ENCODE measurements around the gene INPP5A.

Gene INPP5A

DNA sequence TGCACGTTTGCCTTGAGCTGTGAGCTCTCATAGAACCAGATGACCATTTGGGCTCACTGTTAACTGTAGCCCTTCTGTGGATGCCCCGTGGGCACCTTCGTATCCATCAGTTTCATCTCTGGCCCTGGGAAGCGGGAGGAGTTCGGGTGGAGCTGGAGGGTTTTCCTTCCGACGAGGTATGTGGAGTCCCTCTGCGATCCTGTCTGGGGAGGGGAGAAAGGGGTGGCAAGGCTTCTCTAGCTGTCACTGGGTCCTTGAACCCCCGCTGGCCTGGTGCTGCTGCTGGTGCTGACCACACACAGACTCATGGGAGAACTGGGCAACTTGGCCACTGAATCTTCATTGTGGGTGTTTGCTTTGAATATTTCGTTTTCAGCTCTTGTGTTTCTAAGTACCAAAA is 32.7 kb downstream of the INPP5A start:
- TF ChIP-seq, protein P1, sequence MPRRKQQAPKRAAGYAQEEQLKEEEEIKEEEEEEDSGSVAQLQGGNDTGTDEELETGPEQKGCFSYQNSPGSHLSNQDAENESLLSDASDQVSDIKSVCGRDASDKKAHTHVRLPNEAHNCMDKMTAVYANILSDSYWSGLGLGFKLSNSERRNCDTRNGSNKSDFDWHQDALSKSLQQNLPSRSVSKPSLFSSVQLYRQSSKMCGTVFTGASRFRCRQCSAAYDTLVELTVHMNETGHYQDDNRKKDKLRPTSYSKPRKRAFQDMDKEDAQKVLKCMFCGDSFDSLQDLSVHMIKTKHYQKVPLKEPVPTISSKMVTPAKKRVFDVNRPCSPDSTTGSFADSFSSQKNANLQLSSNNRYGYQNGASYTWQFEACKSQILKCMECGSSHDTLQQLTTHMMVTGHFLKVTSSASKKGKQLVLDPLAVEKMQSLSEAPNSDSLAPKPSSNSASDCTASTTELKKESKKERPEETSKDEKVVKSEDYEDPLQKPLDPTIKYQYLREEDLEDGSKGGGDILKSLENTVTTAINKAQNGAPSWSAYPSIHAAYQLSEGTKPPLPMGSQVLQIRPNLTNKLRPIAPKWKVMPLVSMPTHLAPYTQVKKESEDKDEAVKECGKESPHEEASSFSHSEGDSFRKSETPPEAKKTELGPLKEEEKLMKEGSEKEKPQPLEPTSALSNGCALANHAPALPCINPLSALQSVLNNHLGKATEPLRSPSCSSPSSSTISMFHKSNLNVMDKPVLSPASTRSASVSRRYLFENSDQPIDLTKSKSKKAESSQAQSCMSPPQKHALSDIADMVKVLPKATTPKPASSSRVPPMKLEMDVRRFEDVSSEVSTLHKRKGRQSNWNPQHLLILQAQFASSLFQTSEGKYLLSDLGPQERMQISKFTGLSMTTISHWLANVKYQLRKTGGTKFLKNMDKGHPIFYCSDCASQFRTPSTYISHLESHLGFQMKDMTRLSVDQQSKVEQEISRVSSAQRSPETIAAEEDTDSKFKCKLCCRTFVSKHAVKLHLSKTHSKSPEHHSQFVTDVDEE (CRISPR knock-in tag; IDR thresholded peaks at IDR 0.05): no peak
- TF ChIP-seq OSR1 (CRISPR knock-in tag; IDR thresholded peaks at IDR 0.05) (no peak), ZNF565 (CRISPR knock-in tag; conservative IDR thresholded peaks at IDR 0.05; ENCODE audit: low read depth) (no peak), BACH2 (CRISPR knock-in tag; IDR thresholded peaks at IDR 0.05; ENCODE audit: borderline replicate concordance) (no peak), SNAI2 (CRISPR knock-in tag; IDR thresholded peaks at IDR 0.05) (no peak), ISL1 (CRISPR knock-in tag; IDR thresholded peaks at IDR 0.05) (no peak)
- ATAC-seq: no peak

DNA sequence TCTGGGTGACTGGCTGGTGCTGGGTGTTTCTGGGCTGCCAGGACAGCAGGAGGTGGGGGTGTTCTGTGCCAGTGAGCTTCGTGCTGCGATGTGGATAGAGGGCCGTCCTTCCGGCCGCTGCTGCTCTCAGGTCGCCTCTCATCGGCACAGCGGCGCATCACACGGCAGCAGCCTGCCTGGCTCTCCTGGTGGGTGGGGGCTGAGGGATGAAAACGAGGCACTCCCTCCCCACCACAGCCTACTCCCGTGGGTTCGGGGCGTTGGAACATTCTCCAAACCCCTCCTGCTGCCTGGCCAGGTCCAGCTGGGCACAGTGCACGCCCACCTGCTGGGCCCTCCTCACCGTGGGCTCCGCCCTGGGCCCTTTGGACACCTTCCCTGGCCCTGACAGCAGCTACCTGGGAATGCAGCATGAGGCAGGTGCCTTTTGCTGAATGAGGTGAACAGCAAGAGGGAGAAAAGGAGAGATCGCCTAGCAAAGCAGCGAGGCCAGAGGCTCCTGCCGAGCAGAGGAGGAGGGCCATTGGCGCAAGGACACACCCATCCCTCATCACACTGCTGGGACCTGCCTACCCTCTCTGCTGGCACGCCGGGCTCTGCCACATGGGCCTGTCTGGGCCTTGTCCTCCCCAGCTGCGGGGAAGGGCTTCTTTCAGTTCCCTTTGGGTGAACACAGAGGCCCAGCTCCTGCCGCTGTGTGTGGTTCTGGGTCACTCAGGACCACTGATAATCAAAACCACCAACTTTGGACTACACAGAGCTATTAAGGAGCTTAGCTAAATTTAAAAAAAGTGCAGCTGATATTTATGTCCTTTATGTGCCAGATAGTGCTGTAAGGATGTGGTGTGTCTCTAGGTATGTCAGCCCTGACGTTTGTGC is 33.4 kb downstream of the INPP5A start:
- peak; percentile 5; the same call in 1 of the 3 replicates for ATAC-seq
- TF ChIP-seq, protein P2, sequence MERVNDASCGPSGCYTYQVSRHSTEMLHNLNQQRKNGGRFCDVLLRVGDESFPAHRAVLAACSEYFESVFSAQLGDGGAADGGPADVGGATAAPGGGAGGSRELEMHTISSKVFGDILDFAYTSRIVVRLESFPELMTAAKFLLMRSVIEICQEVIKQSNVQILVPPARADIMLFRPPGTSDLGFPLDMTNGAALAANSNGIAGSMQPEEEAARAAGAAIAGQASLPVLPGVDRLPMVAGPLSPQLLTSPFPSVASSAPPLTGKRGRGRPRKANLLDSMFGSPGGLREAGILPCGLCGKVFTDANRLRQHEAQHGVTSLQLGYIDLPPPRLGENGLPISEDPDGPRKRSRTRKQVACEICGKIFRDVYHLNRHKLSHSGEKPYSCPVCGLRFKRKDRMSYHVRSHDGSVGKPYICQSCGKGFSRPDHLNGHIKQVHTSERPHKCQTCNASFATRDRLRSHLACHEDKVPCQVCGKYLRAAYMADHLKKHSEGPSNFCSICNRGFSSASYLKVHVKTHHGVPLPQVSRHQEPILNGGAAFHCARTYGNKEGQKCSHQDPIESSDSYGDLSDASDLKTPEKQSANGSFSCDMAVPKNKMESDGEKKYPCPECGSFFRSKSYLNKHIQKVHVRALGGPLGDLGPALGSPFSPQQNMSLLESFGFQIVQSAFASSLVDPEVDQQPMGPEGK (CRISPR knock-in tag; IDR thresholded peaks at IDR 0.05; ENCODE audit: borderline replicate concordance): no peak
- no peak for TF ChIP-seq SNAI2 (CRISPR knock-in tag; IDR thresholded peaks at IDR 0.05)
- TF ChIP-seq, protein P3, sequence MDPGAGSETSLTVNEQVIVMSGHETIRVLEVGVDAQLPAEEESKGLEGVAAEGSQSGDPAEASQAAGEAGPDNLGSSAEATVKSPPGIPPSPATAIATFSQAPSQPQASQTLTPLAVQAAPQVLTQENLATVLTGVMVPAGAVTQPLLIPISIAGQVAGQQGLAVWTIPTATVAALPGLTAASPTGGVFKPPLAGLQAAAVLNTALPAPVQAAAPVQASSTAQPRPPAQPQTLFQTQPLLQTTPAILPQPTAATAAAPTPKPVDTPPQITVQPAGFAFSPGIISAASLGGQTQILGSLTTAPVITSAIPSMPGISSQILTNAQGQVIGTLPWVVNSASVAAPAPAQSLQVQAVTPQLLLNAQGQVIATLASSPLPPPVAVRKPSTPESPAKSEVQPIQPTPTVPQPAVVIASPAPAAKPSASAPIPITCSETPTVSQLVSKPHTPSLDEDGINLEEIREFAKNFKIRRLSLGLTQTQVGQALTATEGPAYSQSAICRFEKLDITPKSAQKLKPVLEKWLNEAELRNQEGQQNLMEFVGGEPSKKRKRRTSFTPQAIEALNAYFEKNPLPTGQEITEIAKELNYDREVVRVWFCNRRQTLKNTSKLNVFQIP (CRISPR knock-in tag; IDR thresholded peaks at IDR 0.05; ENCODE audit: borderline replicate concordance, low read depth): no peak
- TF ChIP-seq ZNF70 (CRISPR knock-in tag; IDR thresholded peaks at IDR 0.05): no peak
- no peak for TF ChIP-seq ZNF8 (CRISPR knock-in tag; IDR thresholded peaks at IDR 0.05)
- TF ChIP-seq ZNF565 (CRISPR knock-in tag; conservative IDR thresholded peaks at IDR 0.05; ENCODE audit: low read depth): no peak
- TF ChIP-seq ZFP30 (CRISPR knock-in tag; IDR thresholded peaks at IDR 0.05): no peak
- TF ChIP-seq PPARA (CRISPR knock-in tag; IDR thresholded peaks at IDR 0.05; ENCODE audit: borderline replicate concordance): no peak

DNA sequence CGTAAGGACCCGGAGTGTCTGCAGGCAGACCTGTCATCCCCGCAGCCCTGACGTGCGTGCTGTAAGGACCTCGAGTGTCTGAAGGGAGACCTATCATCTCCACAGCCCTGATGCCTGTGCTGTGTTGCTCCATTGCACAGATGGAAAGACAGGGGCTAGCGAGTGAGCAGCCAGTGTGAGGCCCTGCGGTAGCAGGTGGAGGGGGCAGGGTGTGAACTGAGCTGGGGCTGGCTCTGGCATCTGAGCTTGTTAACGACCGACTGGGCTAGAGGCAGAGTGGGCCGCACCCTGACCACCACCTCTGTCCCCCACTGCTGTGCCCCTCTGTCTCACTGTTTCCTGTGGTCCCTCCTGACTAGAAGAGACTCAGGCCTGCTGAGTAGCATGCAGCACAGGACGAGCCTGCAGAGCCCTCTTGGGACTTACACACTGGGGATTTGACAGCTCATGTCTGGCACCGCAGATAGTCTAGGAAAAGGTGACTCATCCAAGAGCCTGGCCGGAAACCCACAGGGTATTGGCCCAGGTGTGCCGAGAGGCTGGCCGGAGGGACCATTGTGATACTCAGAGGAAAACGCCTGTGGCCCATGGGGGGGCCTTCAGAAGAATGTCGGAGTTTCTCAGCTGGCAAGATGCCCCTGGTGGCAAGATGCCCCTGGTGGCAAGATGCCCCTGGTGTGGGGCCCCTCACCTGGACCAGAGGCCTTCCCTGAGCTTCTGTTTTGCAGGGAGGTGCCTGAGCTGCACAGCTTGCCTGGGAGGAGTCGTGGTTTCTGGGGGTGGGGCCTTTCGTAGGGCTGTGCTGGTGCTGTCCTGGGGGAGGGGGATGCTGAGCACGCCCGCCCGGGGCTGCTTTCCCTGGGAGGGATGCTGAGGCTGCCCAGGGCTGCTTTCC is 34.3 kb downstream of the INPP5A start:
- TF ChIP-seq ZFP30 (CRISPR knock-in tag; IDR thresholded peaks at IDR 0.05): no peak
- TF ChIP-seq BACH2 (CRISPR knock-in tag; IDR thresholded peaks at IDR 0.05; ENCODE audit: borderline replicate concordance): no peak
- TF ChIP-seq, protein P1 (CRISPR knock-in tag; IDR thresholded peaks at IDR 0.05): no peak
- no peak for TF ChIP-seq ESRRG (CRISPR knock-in tag; IDR thresholded peaks at IDR 0.05)
- TF ChIP-seq ARNTL (CRISPR knock-in tag; IDR thresholded peaks at IDR 0.05; ENCODE audit: borderline replicate concordance, low read depth): no peak
- TF ChIP-seq, protein P2 (CRISPR knock-in tag; IDR thresholded peaks at IDR 0.05; ENCODE audit: borderline replicate concordance): no peak
- TF ChIP-seq, protein P4, sequence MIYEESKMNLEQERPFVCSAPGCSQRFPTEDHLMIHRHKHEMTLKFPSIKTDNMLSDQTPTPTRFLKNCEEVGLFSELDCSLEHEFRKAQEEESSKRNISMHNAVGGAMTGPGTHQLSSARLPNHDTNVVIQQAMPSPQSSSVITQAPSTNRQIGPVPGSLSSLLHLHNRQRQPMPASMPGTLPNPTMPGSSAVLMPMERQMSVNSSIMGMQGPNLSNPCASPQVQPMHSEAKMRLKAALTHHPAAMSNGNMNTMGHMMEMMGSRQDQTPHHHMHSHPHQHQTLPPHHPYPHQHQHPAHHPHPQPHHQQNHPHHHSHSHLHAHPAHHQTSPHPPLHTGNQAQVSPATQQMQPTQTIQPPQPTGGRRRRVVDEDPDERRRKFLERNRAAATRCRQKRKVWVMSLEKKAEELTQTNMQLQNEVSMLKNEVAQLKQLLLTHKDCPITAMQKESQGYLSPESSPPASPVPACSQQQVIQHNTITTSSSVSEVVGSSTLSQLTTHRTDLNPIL (CRISPR knock-in tag; IDR thresholded peaks at IDR 0.05; ENCODE audit: low read depth): no peak
- no peak for TF ChIP-seq ISL1 (CRISPR knock-in tag; IDR thresholded peaks at IDR 0.05)
- no peak for TF ChIP-seq ZC3H10 (CRISPR knock-in tag; IDR thresholded peaks at IDR 0.05)
- no peak for TF ChIP-seq ZNF565 (CRISPR knock-in tag; conservative IDR thresholded peaks at IDR 0.05; ENCODE audit: low read depth)
- no peak for TF ChIP-seq PPARA (CRISPR knock-in tag; IDR thresholded peaks at IDR 0.05; ENCODE audit: borderline replicate concordance)
- peak; percentile 93 for ATAC-seq

Data from SK-N-SH treated with all-trans-retinoic acid at 6 μM for 48 hours (cell line).